Erythroblast (primary cell): ENCODE data around the gene ALKBH5.

Source experiments
- GATA1 ChIP-seq: IDR thresholded peaks from 2 replicates; pipeline ENCODE4 v1.6.1; 2011; ENCODE audit warnings: low read depth, mild to moderate bottlenecking, control low read depth, low read length, moderate library complexity
- POLR2A ChIP-seq: IDR thresholded peaks from 2 replicates; pipeline ENCODE4 v1.6.1; 2011; ENCODE audit warnings: mild to moderate bottlenecking, low read length

DNA sequence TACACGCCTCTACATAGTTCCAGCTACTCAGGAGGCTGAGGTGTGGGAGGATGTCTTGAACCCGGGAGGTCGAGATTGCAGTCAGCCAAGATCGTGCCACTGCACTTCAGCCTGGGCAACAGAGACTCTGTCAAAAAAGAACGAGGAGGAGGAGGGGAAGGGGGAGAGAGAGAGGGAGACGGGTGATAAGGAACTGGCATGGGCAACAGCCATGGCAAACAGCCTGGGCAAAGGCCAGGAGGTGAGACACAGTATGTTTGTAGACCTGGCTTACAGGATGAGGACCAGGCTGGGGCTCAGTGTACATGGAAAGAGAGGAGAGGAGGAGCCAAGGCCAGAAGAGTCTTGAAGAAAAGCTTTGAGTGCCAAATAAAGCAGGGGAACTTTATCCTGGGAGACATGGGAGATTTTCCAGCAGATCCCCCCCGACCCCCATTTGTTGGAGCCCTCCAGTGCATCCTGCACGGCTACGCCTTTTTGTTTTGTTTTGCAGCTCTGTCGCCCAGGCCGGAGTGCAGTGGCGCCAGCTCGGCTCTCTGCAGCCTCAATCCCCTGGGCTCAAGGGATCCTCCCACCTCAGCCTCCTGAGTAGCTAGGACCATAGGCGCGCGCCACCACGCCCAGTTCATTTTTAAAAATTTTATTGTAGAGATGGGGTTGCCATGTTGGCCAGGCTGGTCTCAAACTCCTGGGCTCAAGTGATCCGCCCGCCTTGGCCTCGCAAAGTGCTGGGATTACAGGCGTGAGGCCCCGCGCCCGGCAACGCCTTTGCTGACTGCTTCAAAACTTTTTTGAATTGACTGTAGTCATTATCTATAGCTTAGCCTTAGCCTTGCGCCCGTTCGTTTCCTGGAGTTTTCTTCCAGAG is 1.3 kb upstream of the ALKBH5 start:
- TF ChIP-seq POLR2A (no peak), GATA1 (no peak)
